Osteocyte (in vitro differentiated cells): ENCODE data around the gene TRIP13. TPM values are rescaled to one million over a fixed set of nuclear protein-coding genes. Genes with fewer than 3 reads are reported as not detected.

Experiments used
- DNase-seq: peaks from one replicate; pipeline ENCODE4 v3.0.0; 2021; ENCODE audit warnings: mixed read lengths; ENCODE audit not compliant: unreplicated experiment; ENCODE audit errors: extremely low spot score
- H3K27ac Mint-ChIP-seq: one replicate; pipeline ENCODE4 v1.8.0; 2021; ENCODE audit warnings: mild to moderate bottlenecking, mixed read lengths; ENCODE audit not compliant: unreplicated experiment
- H3K27me3 Mint-ChIP-seq: one replicate; pipeline ENCODE4 v1.8.0; 2021; ENCODE audit warnings: mixed read lengths; ENCODE audit not compliant: unreplicated experiment
- H3K36me3 Mint-ChIP-seq: one replicate; pipeline ENCODE4 v1.8.0; 2021; ENCODE audit warnings: mixed read lengths; ENCODE audit not compliant: unreplicated experiment
- H3K4me1 Mint-ChIP-seq: one replicate; pipeline ENCODE4 v1.8.0; 2021; ENCODE audit warnings: mixed read lengths; ENCODE audit not compliant: unreplicated experiment
- H3K4me3 Mint-ChIP-seq: one replicate; pipeline ENCODE4 v1.8.0; 2021; ENCODE audit warnings: mild to moderate bottlenecking, moderate library complexity, mixed read lengths; ENCODE audit not compliant: unreplicated experiment
- H3K9me3 Mint-ChIP-seq: one replicate; pipeline ENCODE4 v1.8.0; 2021; ENCODE audit warnings: mixed read lengths; ENCODE audit not compliant: unreplicated experiment
- total RNA-seq: library from RNA; stranded (reverse); gene quantifications from 2 replicates; pipeline ENCODE4 v1.2.1, GENCODE V29; 2021
- TF ChIP-seq, protein P1 (sequence below): fragments of 200-600 bp; sonication (generic); IDR thresholded peaks from 2 replicates; pipeline ENCODE4 v1.5.0; 2021; ENCODE audit warnings: antibody characterized with exemption, mild to moderate bottlenecking, moderate library complexity

Gene TRIP13
- total RNA-seq, 1 donor from 2014 or later: 6.9 TPM

GRCh38 chr5:963310-963672 is 70.6 kb downstream of the TRIP13 start:
- Mint-ChIP-seq H3K9me3 (no peaks in the 10 kb centered on the region), H3K27ac (no peak overlapping the region), H3K27me3 (peaks cover 69% of the 10 kb centered on the region), H3K4me1 (peaks cover 5% of the 10 kb centered on the region), H3K36me3 (no peaks in the 10 kb centered on the region), H3K4me3 (no peak overlapping the region)
- DNase-seq: peak; percentile 71
- TF ChIP-seq, protein P1, sequence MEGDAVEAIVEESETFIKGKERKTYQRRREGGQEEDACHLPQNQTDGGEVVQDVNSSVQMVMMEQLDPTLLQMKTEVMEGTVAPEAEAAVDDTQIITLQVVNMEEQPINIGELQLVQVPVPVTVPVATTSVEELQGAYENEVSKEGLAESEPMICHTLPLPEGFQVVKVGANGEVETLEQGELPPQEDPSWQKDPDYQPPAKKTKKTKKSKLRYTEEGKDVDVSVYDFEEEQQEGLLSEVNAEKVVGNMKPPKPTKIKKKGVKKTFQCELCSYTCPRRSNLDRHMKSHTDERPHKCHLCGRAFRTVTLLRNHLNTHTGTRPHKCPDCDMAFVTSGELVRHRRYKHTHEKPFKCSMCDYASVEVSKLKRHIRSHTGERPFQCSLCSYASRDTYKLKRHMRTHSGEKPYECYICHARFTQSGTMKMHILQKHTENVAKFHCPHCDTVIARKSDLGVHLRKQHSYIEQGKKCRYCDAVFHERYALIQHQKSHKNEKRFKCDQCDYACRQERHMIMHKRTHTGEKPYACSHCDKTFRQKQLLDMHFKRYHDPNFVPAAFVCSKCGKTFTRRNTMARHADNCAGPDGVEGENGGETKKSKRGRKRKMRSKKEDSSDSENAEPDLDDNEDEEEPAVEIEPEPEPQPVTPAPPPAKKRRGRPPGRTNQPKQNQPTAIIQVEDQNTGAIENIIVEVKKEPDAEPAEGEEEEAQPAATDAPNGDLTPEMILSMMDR: no peak

DNA sequence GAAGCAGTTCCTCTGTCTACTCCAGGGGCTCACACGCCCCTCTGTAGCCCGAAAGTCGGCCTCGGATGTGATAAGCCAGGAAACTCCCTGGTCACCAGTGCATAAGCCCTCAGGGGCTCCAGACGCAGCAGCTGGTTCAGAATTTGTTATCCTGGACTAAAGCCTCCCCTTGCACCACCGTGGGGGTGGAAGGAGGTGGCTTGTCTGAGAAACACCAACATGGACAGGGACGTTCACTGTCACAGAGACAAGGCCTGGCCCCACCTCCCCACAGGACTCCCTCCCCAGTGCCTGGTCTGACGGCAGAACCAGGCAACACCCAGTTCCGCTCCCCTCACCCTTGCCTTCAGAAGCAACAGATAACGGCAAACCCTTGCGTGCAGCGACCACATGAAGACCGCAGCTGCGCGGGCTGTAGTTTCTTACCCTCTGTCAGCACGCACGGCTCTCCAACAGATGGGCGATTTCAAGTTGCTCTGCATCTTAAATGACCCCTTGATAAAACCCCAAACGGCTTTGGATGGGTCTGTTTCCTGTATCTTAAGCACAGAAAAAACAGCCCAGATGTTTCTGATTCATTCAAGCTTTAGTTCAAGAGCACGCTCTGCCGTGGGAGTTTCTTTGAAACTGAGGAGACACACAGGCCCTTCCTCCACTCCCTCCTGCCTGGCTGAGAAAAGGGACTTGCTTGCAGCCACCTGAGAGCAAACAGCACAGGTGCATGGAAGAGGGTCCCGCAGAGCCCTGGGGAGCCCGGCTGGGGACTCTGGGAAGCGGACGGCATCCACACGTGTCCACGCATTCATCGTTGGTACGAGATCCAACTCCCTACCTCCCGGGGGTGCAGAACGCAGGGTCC is 71.2 kb downstream of the TRIP13 start:
- H3K27me3 Mint-ChIP-seq: peaks cover 74% of the 10 kb centered on the region

DNA sequence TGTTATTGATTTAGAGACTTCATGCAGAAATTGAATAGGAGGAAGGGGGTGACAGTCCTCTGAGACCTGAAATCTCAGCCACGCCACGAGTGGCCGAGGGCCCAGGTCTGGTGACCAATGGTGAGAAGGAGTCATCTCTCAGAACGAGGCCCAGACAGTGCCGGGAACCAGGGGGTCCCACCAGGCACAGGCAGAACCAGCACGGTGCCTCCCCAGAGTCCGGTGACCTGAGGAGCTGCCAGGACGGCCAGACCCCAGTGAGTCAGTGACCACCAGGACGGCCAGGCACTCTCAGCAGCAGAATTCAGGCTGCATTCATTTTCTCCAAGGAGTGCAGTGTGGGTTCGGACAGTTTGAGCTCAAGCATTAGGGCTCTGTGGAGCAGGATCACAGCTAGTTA is 72.1 kb downstream of the TRIP13 start:
- TF ChIP-seq, protein P1: no peak
- Mint-ChIP-seq H3K27me3 (peaks cover 80% of the 10 kb centered on the region), H3K4me3 (no peak overlapping the region), H3K9me3 (no peaks in the 10 kb centered on the region), H3K27ac (no peak overlapping the region), H3K4me1 (peaks cover 5% of the 10 kb centered on the region), H3K36me3 (no peaks in the 10 kb centered on the region)
- peak; percentile 49 for DNase-seq

More for the DNA sequence above, 71.2 kb downstream of the TRIP13 start:
- no peaks in the 10 kb centered on the region for H3K9me3 Mint-ChIP-seq
- TF ChIP-seq, protein P1: no peak
- H3K27ac Mint-ChIP-seq: no peak overlapping the region
- no peaks in the 10 kb centered on the region for H3K36me3 Mint-ChIP-seq
- DNase-seq: peak; percentile 73
- H3K4me3 Mint-ChIP-seq: no peak overlapping the region
- peaks cover 5% of the 10 kb centered on the region for H3K4me1 Mint-ChIP-seq

- peak; percentile 79 for DNase-seq
- no peaks in the 10 kb centered on the region for H3K36me3 Mint-ChIP-seq
- TF ChIP-seq, protein P1: no peak
- H3K27me3 Mint-ChIP-seq: peaks cover 80% of the 10 kb centered on the region
- no peak overlapping the region for H3K4me3 Mint-ChIP-seq
- peaks cover 2% of the 10 kb centered on the region for H3K4me1 Mint-ChIP-seq
- H3K9me3 Mint-ChIP-seq: no peaks in the 10 kb centered on the region
- no peak overlapping the region for H3K27ac Mint-ChIP-seq
These were observed 73.1 kb downstream of the TRIP13 start for GRCh38 chr5:965604-966344.

DNA sequence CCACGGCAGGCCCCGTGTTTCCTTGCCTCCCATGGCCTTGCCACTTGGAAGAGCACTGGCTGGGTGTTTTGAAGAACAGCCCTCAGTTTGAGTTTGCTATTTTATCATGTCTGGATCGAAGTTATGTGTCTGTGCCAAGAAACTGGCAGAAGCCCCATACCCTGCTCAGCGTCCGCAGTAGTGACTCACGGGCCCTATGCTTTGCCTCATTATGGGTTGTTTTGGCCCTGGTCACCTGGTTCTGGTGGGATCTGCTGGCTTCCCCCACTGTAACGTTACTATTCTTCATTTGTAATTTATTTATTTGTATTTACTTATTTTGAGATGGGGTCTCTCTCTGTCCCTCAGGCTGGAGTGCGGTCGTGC is 73.6 kb downstream of the TRIP13 start:
- no peak for DNase-seq
- TF ChIP-seq, protein P1: no peak
- Mint-ChIP-seq H3K36me3 (no peaks in the 10 kb centered on the region), H3K4me1 (peaks cover 2% of the 10 kb centered on the region), H3K9me3 (no peaks in the 10 kb centered on the region), H3K27ac (no peak overlapping the region), H3K4me3 (no peak overlapping the region), H3K27me3 (peaks cover 78% of the 10 kb centered on the region)
